ENCODE data around the gene ANKRD49.

Gene ANKRD49

DNA sequence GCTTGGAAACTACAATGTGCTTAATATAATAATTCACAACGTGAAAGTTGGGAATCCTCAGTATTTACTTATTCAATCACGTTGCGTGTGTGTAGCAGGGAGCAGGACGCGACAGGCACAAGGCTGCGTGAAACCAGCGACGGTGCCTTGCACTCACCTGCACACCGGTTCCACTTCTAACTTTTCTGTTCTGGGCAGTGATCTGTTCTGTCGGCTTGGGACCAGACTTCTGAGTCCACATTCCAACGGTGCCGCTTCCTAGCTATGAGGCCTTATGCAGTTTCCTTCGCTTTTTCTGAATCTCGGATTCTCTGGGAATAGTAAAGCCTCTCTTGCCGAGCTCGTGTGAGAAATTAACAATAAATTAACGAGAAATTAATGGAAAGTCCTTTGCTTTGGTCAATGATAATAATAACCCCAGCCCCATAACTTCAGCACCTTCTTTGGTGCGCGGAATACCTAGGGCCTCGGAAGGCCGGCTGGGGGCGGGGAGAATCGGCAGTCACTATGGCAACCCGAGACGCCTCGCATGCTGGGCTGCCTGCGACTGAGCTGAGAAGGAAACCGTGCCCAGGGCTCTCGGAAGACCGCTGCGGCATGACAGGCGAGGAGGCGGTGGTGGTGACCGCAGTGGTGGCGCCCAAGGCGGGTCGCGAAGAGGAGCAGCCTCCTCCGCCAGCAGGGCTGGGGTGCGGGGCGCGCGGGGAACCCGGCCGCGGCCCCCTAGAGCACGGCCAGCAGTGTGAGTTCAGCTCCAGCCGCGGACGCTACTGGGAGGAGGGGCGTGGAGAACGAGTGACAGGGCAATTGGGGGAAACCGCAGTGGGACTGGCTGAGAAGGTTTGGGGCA is 18.4 kb downstream of the ANKRD49 start, which contains the start of gene C11orf97:
Gene C11orf97, plus strand, starts transcription at position 530 of the 850 bp plus-strand sequence. Its CDS starts 68 bp downstream, at position 598.
- DNase-seq: peak; percentile 55

DNA sequence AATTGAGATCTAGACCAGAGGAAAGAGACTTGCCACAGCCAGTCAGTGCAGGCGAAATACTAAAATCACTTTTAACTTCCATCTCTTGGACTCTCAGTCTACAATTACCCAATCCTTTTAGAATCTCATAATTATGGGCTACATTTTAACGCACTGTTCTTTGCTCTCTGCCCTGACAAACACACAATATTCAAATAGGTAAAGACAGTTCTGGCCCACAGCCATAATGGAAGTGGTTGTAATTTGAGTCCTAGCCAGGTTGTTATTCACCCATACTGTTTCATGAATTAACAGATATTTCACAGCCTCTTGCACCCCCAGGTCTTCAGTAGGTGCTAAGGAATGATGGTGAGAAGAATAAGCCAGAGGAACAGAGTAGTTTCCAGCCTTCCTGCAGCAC is 19.3 kb downstream of the ANKRD49 start:
- DNase-seq: no peak

DNA sequence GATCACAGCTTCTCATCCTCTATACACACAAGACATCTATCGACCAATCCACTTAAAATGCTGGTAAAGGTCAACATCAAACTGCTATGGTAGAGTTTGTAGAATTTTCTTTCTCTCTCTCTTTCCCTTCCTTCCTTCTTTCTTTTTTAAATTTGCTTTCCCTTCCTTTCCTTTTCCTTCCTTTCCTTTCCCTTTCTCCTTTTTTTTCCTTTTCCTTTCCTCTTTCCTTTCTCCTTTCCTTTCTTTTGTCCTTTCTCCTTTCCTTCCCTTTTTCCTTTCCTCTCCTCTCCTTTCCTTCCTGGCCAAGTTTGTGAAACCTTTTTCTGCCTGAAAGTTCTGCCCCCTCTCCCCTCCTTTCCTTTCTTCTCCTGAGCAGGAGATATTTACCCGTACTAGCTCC is 21.6 kb downstream of the ANKRD49 start:
- DNase-seq: no peak

DNA sequence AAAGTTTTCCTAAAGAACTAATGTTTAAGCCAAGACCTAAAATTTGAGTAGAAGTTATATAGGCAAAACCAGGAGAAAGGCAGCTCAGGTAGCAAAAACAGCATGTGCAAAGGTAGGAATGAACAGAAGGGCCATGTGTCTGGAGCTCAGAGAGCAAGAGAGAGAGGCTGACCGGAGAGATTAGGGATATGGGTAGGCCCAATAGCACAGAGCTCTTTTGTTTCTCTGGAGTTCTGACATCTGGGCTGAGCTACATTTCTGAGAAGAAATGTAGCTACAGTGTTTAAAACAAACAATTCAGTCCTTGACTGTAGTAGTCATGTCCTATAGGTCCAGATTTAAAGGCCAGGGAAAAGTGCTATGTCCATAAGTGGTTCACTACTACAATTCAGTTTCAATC is 22.9 kb downstream of the ANKRD49 start:
- DNase-seq: no peak

DNA sequence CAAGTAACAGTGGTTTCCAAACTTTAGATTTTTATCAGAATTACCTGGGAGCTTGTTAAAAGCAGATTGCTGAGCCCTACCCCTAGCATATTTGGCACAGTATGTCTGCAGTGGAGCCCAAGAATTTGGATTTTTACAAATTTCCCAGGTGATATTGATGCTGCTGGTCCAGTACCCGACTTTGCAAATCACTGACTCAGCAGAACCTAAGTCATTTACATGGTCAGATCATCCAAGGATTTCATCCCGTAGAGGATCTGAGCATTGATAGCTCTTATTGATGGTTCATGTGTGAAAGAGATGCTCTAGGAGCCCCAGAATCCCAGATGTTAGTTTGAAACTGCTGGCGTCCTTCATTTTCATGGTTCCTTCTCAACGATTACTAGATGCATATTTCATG is 24.5 kb downstream of the ANKRD49 start:
- DNase-seq: no peak

DNA sequence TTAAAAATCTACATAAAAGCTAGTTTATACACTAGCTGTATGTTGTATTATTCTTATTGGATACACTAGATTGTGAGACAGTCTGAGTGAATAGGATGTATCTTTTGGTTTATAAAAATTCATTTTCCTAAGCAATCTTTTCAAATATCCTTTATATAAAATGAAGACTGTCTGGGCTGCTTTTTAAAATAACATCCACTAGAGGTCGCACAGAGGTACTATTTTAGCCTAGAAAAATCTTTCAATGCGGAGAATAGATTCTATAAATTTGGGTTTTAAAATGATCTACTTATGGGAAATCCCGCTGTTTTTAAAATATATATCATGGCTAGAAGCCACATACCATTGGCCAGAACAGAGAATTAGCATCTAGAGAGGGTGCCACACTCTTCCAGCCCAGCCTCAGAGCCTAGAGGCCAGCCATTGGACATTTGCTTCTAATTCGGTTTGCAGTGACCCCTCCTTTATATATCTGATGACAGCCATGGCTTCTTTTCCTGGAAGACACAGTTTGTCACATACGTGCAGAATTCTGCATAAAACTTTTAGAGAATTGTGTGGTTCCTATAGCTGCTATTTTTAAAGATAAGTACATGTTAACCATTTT is 25.8 kb downstream of the ANKRD49 start:
- DNase-seq: no peak

DNA sequence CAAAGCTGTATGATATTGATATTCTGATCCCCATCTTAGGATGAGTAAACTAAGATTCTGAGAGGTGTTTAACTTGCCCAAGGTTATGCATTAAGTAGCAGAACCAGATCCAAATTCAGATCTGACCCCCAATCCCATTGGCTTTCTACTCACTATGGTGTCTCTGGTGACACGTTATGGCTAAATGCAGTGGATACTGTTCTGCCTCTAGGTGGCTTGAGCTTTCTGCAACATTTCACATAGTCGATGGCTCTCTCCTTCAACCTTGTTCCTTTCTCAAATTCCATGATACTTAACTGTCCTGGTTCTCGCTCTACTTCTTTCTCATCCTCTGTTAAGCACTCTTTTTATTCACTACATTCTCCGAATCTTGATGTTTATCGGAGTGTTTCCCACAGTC is 27.9 kb downstream of the ANKRD49 start:
- DNase-seq: no peak

DNA sequence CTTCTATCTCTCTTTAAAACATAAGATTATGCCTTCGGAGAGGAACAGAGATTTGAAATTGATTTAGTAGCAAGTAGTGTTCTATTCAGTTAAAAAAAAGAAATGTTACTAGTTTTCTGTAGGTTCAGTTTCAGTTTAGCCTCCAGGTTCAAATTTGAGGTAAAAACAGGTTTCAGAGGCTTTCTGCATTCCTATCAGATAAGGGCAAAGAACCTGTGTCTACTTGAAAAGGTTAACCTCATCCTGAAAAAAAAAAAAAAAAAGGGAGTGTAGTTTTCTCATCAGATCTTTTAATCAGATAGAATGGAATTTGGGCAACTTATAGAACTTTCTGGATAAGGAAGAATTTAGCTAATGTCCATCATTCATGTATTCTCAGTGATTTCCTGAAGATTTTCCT is 30.6 kb downstream of the ANKRD49 start:
- no peak for DNase-seq

DNA sequence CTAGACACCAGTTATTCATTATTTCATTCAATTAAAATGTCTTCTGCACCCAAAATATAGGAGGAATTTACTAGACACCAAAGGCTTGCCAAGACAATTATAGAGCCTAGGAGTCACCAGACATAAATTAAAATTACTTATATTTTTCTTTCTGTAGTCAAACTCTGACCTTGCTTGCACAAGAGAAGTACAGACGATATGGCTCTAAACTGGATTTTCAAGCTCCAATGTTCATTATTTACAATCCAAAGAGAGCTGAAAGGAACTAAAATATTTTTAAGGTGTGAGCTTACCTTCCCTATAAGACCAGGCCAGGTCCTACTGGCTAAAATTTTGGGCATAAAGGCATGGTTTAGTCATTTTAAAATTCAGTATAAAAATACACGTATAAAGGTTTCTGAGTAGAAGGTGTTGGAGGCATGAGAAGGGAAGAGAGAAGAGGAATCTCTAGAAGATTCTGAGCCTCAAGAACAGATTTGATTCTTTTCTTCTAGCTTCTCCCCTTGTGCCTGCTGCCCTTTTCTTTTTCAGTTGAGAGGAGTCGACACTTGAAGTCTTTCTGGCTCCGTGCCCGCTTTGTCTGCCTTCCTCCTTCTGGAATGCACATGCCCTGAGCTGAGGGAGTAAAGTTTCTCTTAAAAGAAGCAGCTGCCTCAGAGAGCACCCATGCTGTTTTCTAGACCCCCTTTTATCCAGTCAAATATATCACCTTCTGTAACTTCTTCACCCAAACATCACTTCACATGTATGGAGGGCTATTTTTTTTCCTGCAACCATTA is 32.0 kb downstream of the ANKRD49 start:
- DNase-seq: peak; percentile 7

DNA sequence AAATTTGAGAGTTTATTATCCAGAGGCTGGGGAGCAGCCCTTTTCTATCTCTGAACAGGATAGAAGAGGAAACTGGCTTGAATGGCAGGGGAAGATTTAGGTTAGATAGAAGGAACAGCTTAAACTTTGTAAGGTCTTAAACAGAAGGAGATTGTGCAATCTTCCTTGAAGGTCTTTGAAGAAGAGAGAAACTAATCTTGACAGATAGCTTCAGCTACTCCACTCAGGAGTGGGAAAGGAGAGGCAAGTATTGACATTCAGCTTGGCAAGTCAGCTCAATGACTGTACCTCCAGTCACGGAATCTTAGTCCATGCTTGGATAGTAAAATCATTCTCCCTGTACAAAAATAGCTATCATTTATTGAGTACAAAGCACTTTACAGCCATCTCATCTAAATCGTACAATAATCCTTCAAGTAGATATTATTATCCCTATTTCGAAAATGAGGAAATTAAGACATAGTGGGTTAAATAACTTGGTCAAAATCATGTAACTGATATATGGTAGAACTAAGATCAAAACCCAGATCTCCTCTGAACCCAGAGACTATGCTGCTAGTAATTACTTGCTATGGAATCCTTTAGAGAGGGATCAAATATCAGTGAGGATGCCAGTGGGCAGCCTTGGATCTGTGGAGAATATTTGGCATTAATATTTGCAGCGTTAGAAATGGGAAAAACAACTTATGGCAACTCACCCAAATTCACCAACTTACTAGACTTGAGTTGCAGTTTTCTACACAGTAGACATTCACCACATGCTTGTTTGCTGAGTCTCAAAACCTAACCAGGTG is 33.1 kb downstream of the ANKRD49 start:
- DNase-seq: no peak

DNA sequence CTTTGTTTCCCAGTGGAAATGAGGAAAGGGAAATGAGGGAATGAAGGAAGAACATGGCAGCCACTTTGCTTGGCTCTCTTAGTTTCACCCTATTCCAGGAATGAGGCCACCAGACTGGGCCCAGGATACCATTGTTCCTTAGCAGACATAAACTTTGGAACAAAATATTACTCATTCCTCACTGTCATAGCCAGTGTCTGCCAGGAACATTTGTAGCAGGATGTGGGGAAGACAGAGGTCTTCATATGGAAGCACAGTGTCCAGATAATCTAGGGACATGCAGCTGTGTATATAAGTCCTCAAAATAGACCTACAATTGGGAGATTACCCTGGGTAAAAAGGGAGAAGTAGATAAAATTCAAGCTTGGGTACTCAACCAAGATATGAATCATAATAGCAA is 34.8 kb downstream of the ANKRD49 start:
- no peak for DNase-seq

DNA sequence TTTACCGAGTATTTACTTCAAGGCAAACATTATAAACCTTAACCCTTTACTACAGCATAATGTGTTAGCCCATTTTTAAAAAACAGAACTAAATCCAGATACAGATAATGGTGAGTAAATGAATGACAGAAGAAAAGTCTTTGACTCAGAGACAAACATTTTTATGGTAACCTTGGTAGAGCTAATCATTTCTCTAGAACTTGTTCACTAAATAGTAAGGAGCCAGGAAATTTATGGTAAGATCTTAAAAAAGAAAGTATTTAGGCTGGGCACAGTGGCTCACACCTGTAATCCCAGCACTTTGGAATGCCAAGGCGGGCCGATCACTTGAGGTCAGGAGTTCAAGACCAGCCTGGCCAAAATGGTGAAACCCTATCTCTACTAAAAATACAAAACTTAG is 38.4 kb downstream of the ANKRD49 start:
- no peak for DNase-seq

DNA sequence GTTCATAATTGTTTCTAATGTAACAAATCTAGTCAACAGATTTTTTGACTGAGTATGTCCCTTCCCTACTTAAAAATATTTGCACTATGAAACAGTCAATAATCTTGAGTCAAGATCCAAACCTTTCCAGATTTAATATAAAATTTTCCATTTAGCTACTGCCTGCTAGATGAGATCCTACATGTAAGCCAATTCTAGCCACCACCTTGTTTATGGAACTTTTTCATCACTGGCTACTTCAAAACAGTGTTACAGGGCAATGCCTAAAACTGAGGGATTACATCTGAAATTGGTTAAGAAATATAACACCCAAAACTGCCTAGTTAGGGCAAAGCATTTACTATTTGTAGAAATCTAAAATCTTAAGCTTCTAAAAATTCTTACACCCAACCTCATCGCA is 39.4 kb downstream of the ANKRD49 start:
- DNase-seq: no peak

DNA sequence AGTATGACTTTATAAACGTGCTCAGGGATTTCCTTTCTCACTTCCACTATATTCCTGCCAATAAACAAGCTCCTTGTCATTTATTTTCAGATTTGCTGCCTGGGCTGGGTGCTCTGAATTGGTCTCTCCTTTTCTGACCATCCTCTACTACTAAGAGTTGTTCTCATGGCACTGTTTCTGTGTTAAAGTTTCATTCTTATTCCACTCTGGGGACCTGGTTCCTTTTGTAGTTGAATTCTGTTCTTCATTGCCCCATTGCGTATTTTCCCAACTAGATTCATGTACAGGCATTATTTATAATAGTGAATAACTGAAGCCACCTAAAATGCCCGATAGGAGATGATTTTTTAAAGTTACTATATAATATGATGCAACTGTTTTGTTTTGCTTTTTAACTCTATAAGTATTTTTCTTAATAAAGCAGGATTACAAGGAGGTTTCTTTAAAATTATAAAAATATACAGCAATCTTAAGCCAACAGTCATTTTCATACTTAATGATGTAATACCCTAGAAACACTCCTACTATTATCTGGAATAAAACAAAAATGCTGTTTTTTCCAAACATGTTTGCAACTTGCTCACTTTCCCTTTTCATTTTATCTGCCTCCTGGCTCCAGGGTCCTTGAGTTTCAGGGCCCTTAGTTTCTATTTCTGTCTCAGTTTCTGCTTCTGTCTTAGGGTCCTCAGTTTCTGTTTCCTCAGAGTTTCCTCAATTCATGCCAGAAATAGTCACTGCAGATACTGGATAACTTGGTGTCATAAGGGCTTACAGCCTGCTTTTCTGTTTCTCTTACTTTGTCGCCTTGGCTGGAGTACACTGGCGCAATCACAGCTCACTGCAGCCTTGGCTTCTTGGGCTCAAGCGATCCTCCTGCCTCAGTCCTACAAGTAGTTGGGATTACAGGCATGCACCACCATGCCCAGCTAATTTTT is 40.2 kb downstream of the ANKRD49 start:
- no peak for DNase-seq

DNA sequence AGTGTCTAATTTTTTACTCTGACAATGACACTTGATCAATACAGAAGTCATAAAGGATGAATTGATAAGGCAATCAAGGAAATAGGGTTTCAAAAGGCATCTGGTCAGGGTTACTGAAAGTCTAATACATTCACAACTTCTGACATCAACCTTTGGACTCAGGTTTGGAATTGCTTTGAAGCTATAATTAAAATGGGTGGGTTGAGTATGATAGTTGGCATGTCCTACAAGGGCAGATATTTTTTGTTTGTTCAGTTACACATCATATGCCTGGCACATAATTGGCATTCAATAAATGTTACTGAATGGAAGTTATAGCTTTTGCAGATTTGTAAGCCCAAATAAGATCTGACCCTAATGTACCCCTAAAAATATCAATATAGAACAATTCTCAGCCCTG is 42.6 kb downstream of the ANKRD49 start:
- no peak for DNase-seq

DNA sequence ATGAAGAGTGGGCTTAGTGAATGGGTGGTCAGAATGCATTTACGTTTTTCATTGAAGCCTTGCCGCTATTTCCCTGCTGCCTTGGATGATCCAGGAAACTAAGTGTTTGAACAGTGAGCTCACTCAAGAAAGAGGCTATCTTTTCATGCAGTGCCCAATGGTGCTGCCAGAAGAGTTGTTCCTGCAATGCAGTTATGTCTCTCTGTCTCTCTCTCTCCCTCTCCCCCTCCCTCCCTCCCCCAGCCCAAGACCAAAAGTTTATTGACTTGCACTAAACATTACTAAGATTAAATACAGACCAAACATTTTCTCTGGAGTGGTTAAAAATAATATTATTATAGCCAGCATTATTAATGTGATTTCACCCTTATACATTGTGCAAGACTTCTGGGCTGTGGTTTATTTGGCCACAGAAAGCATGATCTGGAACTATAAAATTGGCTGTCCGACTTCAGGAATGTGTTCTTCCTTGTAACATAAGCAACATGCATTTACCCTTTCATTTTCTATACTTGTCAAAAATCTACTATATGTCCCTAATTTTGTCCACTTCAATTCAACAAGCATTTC is 43.3 kb downstream of the ANKRD49 start:
- no peak for DNase-seq

DNA sequence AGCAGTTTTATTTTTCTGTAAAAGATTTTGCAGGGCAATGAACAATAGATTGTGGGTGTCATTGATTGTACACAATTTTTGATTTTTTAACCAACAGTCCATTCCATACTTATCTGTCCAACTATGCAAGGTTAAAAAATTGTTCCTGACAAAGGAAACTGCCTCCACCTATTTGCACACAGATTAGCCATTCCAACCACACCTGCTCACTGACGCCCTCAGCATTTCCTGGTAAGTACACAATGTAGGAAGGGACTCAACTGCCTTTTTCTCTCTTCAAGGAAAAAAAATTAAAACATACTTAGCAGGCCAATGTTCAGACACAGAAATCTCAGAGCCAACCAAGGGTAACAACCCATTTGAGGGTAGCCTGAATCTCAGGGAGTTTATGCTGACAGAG is 45.6 kb downstream of the ANKRD49 start:
- DNase-seq: no peak

DNA sequence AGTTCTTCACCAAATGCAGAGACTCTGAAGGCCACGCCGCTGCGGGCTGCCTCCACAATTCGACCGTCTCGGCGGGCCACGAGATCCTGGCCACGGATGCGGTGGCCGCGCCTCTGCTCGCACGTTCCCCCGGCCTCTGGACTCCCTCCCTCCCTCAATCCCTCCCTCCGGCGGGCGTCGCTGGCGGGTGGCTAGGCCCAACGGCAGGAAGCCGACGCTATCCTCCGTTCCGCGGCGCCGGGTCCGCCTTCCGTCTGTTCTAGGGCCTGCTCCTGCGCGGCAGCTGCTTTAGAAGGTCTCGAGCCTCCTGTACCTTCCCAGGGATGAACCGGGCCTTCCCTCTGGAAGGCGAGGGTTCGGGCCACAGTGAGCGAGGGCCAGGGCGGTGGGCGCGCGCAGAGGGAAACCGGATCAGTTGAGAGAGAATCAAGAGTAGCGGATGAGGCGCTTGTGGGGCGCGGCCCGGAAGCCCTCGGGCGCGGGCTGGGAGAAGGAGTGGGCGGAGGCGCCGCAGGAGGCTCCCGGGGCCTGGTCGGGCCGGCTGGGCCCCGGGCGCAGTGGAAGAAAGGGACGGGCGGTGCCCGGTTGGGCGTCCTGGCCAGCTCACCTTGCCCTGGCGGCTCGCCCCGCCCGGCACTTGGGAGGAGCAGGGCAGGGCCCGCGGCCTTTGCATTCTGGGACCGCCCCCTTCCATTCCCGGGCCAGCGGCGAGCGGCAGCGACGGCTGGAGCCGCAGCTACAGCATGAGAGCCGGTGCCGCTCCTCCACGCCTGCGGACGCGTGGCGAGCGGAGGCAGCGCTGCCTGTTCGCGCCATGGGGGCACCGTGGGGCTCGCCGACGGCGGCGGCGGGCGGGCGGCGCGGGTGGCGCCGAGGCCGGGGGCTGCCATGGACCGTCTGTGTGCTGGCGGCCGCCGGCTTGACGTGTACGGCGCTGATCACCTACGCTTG is 50.2 kb downstream of the ANKRD49 start, which contains the start of gene FUT4:
Gene FUT4, plus strand, starts transcription at position 227 of the 951 bp plus-strand sequence. Its CDS starts 213 bp downstream, at position 440.
- DNase-seq: peak; percentile 66

DNA sequence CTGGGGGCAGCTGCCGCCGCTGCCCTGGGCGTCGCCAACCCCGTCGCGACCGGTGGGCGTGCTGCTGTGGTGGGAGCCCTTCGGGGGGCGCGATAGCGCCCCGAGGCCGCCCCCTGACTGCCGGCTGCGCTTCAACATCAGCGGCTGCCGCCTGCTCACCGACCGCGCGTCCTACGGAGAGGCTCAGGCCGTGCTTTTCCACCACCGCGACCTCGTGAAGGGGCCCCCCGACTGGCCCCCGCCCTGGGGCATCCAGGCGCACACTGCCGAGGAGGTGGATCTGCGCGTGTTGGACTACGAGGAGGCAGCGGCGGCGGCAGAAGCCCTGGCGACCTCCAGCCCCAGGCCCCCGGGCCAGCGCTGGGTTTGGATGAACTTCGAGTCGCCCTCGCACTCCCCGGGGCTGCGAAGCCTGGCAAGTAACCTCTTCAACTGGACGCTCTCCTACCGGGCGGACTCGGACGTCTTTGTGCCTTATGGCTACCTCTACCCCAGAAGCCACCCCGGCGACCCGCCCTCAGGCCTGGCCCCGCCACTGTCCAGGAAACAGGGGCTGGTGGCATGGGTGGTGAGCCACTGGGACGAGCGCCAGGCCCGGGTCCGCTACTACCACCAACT is 51.0 kb downstream of the ANKRD49 start:
- DNase-seq: peak; percentile 6

All from CD4-positive, alpha-beta T cell treated with Interferon gamma for 1 hour (primary cell).